ENCODE measurements around the gene NANOS3. TPM values are rescaled to one million over a fixed set of nuclear protein-coding genes. Genes with fewer than 3 reads are reported as not detected.

The NANOS3 gene
- total RNA-seq, 2 experiments from 2014 or later = not detected

DNA sequence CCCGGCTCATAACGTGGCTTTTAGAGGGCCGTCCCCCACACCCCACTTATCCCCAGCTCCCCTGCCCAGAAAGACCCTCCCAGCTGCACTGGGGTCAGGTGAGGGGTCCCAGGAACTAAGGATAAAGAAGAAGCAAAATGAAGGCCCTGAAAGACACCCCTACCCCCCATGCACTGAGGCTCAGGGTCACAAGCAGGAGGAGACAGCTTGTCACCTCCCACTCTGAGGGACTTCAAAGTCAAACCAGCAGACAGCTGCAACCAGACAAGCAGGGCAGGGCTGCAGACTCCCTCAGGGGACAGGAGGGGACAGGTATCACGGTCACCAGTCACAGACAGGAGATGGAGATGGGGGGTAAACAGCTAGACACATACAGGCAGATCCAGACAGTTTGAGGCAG, 6.1 kb upstream of the NANOS3 start:
- Histone ChIP-seq H3K79me2 (ENCODE audit: insufficient read depth, low read depth, low read length) (no peaks in the 10 kb centered on the region), H3K4me3 (ENCODE audit: low read depth, low read length, poor library complexity, severe bottlenecking) (no peak overlapping the region), H3K9me3 (ENCODE audit: low read length) (no peaks in the 10 kb centered on the region), H3K36me3 (ENCODE audit: insufficient read depth, low read length) (no peaks in the 10 kb centered on the region), H3K4me1 (ENCODE audit: insufficient read depth, low read length, poor library complexity, severe bottlenecking) (peaks cover 5% of the 10 kb centered on the region), H4K20me1 (ENCODE audit: insufficient read depth, low read length) (no peaks in the 10 kb centered on the region), H3K9me2 (ENCODE audit: insufficient read depth, low read length) (no peaks in the 10 kb centered on the region), H3K27ac (ENCODE audit: low read depth, low read length, poor library complexity, severe bottlenecking) (no peak overlapping the region), H2AFZ (ENCODE audit: low read length) (no peak overlapping the region), H3K4me2 (ENCODE audit: low read length) (no peak overlapping the region)
- intact Hi-C loops (cut with micrococcal nuclease; ENCODE audit: unreplicated experiment) = no loop called here
- TF ChIP-seq, protein P1, sequence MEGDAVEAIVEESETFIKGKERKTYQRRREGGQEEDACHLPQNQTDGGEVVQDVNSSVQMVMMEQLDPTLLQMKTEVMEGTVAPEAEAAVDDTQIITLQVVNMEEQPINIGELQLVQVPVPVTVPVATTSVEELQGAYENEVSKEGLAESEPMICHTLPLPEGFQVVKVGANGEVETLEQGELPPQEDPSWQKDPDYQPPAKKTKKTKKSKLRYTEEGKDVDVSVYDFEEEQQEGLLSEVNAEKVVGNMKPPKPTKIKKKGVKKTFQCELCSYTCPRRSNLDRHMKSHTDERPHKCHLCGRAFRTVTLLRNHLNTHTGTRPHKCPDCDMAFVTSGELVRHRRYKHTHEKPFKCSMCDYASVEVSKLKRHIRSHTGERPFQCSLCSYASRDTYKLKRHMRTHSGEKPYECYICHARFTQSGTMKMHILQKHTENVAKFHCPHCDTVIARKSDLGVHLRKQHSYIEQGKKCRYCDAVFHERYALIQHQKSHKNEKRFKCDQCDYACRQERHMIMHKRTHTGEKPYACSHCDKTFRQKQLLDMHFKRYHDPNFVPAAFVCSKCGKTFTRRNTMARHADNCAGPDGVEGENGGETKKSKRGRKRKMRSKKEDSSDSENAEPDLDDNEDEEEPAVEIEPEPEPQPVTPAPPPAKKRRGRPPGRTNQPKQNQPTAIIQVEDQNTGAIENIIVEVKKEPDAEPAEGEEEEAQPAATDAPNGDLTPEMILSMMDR (conservative IDR thresholded peaks at IDR 0.05; ENCODE audit: low read length) = no peak
- TF ChIP-seq EZH2phosphoT487 (IDR thresholded peaks at IDR 0.05; ENCODE audit: borderline replicate concordance, low read depth, low read length) = no peak
- ChIA-PET CTCF (ENCODE audit: unreplicated experiment) (no interaction called here), POLR2A (interaction anchor here (0.6 kb wide), 2 partner anchors 40 to 236 kb away, joined by 3 read pairs; no protein-coding TSS in a partner anchor)
- no peak for DNase-seq (ENCODE audit: low spot score)
- no TSS peak for BruUV-seq (replicated peaks)

DNA sequence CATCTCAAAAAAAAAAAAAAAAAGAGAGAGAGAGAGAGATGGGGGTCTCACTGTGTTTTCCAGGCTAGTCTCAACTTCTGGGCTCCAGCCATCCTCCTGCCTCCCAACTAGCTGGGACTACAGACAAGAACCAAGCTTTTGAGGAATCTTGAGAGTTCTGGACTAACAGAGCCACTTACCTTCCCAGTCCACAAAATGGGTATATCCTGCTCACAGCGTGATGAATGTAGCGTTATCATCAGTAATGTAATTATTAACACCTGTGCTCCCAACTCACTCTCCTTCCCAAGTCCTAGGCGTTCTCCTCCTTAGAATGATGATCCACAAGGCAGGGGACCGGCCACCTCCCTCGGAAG, 4.6 kb upstream of the NANOS3 start:
- Histone ChIP-seq H2AFZ (ENCODE audit: low read length) (no peak overlapping the region), H3K36me3 (ENCODE audit: insufficient read depth, low read length) (no peaks in the 10 kb centered on the region), H3K9me3 (ENCODE audit: low read length) (no peaks in the 10 kb centered on the region), H3K9me2 (ENCODE audit: insufficient read depth, low read length) (no peaks in the 10 kb centered on the region), H3K27ac (ENCODE audit: low read depth, low read length, poor library complexity, severe bottlenecking) (no peak overlapping the region), H3K4me3 (ENCODE audit: low read depth, low read length, poor library complexity, severe bottlenecking) (no peak overlapping the region), H3K4me1 (ENCODE audit: insufficient read depth, low read length, poor library complexity, severe bottlenecking) (peaks cover 5% of the 10 kb centered on the region), H3K4me2 (ENCODE audit: low read length) (peak overlapping the region; percentile 58), H4K20me1 (ENCODE audit: insufficient read depth, low read length) (no peaks in the 10 kb centered on the region), H3K79me2 (ENCODE audit: insufficient read depth, low read depth, low read length) (no peaks in the 10 kb centered on the region)
- ChIA-PET POLR2A (interaction anchor here (0.8 kb wide), 1 partner anchor 10 kb away, joined by 3 read pairs; no protein-coding TSS in a partner anchor), CTCF (ENCODE audit: unreplicated experiment) (interaction anchor here (1.1 kb wide), 1 partner anchor 176 kb away, joined by 3 read pairs; no protein-coding TSS in a partner anchor)
- intact Hi-C loops (cut with micrococcal nuclease; ENCODE audit: unreplicated experiment) = no loop called here
- TF ChIP-seq, protein P1 (conservative IDR thresholded peaks at IDR 0.05; ENCODE audit: low read length) = no peak
- BruUV-seq (replicated peaks) = no TSS peak
- no peak for DNase-seq (ENCODE audit: low spot score)

DNA sequence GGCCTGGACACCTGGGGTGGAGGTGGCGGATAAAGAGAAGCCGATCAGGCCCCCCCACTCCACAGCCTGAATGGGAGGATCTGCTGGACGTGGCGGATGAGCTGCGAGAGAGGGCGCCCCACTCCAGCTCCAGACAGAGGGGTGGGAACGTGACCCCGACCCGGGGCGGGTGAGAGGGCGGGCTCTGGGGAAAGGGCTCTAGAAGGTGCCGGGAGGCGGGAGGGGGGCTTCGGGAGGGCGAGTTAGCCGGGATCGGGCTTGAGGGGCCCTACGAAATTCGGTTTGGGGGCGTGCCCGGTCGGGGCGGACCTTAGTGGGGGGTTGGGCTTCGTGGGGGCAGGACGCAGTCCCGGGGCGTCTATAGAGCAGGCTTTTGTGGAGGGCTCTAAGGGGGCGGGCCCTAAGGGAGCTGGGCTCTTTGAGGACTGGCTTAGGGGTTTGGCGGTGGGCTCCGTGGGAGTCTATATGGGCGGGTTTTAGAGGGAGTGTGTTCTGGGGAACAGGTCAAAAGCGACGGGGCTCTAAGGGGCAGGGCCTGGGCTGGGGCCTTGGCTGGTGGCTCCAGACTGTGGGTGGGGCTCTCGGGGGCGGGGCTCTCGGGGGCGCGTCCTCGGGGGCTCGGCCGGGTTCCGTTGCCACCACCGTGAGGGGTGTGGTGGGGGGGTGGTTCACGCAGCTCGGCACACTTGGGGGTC, 4.1 kb upstream of the NANOS3 start:
- POLR2A ChIA-PET = interaction anchor here (0.6 kb wide), 1 partner anchor 32 kb away, joined by 4 read pairs; no protein-coding TSS in a partner anchor
- Histone ChIP-seq H3K4me1 (ENCODE audit: insufficient read depth, low read length, poor library complexity, severe bottlenecking) (peaks cover 5% of the 10 kb centered on the region), H4K20me1 (ENCODE audit: insufficient read depth, low read length) (no peaks in the 10 kb centered on the region), H3K9me2 (ENCODE audit: insufficient read depth, low read length) (no peaks in the 10 kb centered on the region), H3K9me3 (ENCODE audit: low read length) (no peaks in the 10 kb centered on the region), H3K4me2 (ENCODE audit: low read length) (peak overlapping the region; percentile 58), H3K4me3 (ENCODE audit: low read depth, low read length, poor library complexity, severe bottlenecking) (peak overlapping the region; percentile 39), H3K27ac (ENCODE audit: low read depth, low read length, poor library complexity, severe bottlenecking) (no peak overlapping the region), H2AFZ (ENCODE audit: low read length) (peak overlapping the region; percentile 44; the same call in 1 of the 2 replicates), H3K36me3 (ENCODE audit: insufficient read depth, low read length) (no peaks in the 10 kb centered on the region), H3K79me2 (ENCODE audit: insufficient read depth, low read depth, low read length) (no peaks in the 10 kb centered on the region)
- no peak for DNase-seq (ENCODE audit: low spot score)
- CTCF ChIA-PET (ENCODE audit: unreplicated experiment) = interaction anchor here (0.5 to 1.1 kb wide), 2 partner anchors 175 to 177 kb away, joined by 3 to 7 read pairs; no protein-coding TSS in a partner anchor
- BruUV-seq (replicated peaks) = no TSS peak
- intact Hi-C loops (cut with micrococcal nuclease; ENCODE audit: unreplicated experiment) = no loop called here
- TF ChIP-seq EZH2phosphoT487 (IDR thresholded peaks at IDR 0.05; ENCODE audit: borderline replicate concordance, low read depth, low read length) = no peak
- TF ChIP-seq, protein P1 (conservative IDR thresholded peaks at IDR 0.05; ENCODE audit: low read length) = peak; percentile 55
